Gastroesophageal sphincter (tissue), 4 donors: Measurements from ENCODE around the gene PRR35. TPM values are rescaled to one million over a fixed set of nuclear protein-coding genes. Genes with fewer than 3 reads are reported as not detected.

Experiments used
- ATAC-seq: fragments of 150-250 bp; one replicate; pipeline ENCODE4 v1.9.1; 2016; ENCODE audit warnings: mild to moderate bottlenecking, moderate library complexity
- H3K27ac ChIP-seq, 4 donors: fragments of 200-600 bp; sonication (generic) in 3 of 4; 1 replicate in 3 of 4; 2 replicates in 1 of 4; pipeline ENCODE4 v1.5.1; 2016 to 2019
- H3K27me3 ChIP-seq: fragments of 200-600 bp; sonication (generic); one replicate; pipeline ENCODE4 v1.5.1; 2019
- H3K36me3 ChIP-seq, 2 donors: fragments of 200-600 bp; sonication (generic); one replicate each; pipeline ENCODE4 v1.5.1; 2019; ENCODE audit warnings: control low read depth in 1 of 2
- H3K4me1 ChIP-seq, 3 donors: fragments of 200-600 bp; sonication (generic); 1 replicate in 2 of 3; 2 replicates in 1 of 3; pipeline ENCODE4 v1.5.1; 2016 to 2019; ENCODE audit warnings: control low read depth in 2 of 3
- H3K4me3 ChIP-seq, 2 donors: fragments of 200-600 bp; sonication (generic); one replicate each; pipeline ENCODE4 v1.5.1; 2019; ENCODE audit warnings: mild to moderate bottlenecking in 1 of 2, moderate library complexity in 1 of 2
- H3K9me3 ChIP-seq, 3 donors: fragments of 200-600 bp; sonication (generic); one replicate each; pipeline ENCODE4 v1.5.1; 2017 to 2019; ENCODE audit warnings: control low read depth in 2 of 3
- EP300 ChIP-seq: sonication (generic); formaldehyde crosslinking; IDR thresholded peaks from one replicate; pipeline ENCODE4 v1.6.1; 2017; ENCODE audit warnings: antibody characterized with exemption, mild to moderate bottlenecking
- POLR2A ChIP-seq, 2 donors: fragments of 450-650 bp; IDR thresholded peaks; one replicate each; pipeline ENCODE4 v1.6.1; 2017; ENCODE audit warnings: antibody characterized with exemption in 2 of 2, mild to moderate bottlenecking in 2 of 2, moderate library complexity in 1 of 2
- POLR2AphosphoS5 ChIP-seq: sonication (generic); formaldehyde crosslinking; IDR thresholded peaks from one replicate; pipeline ENCODE4 v1.6.1; 2017; ENCODE audit warnings: antibody characterized with exemption
- WGBS, 2 donors: methylation state at CpG; one replicate each; pipeline ENCODE4 v1.1.5; 2018; ENCODE audit warnings: low coverage in 1 of 2; 5-methylcytosine and 5-hydroxymethylcytosine counted together
- total RNA-seq, 4 donors: library from RNA; depleted of rRNA; stranded (reverse); fragments of >200 nt; gene quantifications; one replicate each; pipeline ENCODE4 v1.1.0, GENCODE V29; 2016
- TF ChIP-seq, protein P1 (sequence below), 4 experiments: fragments of 200-600 bp in 2 of 4; fragments of 450-650 bp in 2 of 4; sonication (generic) in 1 of 4; IDR thresholded peaks; one replicate each; pipeline ENCODE4 v1.5.1; 2017 to 2019; ENCODE audit warnings: antibody characterized with exemption in 4 of 4, mild to moderate bottlenecking in 2 of 4, moderate library complexity in 2 of 4

The PRR35 gene
- total RNA-seq, 4 donors from 2014 or later: not detected

DNA sequence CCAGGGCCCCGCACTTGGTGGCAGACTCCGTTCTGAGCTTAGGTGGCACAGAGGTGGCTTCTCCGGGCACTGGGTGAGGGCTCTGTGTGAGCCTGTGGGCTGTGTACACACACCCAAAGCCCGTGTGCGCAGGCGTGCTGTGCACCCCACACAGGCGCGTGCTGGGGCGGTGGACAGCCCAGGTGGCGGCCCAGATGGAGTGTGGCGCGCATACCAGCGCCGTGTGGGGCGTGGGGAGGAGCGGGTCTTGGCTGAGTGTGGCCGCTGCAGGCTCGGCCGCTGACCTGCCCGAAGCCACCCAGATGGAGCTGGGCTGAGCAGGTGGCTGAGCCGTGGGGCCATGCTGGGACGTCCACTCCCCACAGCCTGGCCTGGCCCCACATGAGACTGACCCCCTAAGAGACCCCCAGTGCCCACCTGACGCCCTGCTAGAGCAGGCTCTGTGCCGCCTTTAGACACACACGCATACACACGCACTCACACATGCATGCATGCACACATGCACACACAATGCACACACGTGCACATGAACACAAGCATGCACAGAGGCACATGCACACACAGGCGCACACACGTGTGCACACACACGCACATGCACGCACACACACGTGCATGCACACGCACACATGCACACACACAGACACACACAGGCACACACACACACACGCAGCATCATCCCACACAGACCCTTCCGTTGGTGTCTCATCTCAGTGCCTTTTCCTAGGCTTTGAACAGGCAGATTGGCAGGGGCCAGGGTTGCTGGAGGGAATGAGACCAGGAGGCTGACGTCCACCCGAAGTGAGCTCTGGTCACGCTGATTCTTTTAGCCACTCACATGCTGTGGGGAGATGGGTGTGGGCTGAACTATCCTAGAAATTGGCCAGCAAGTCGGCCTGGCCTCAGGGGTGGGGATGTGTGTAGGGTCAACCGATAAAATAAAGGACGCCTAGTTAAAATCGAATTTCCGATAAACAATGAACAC lies 2.1 kb downstream of the PRR35 start:
- TF ChIP-seq POLR2AphosphoS5 (no peak), EP300 (no peak), POLR2A (IDR thresholded peaks at IDR 0.05) (no peak)
- TF ChIP-seq, protein P1, sequence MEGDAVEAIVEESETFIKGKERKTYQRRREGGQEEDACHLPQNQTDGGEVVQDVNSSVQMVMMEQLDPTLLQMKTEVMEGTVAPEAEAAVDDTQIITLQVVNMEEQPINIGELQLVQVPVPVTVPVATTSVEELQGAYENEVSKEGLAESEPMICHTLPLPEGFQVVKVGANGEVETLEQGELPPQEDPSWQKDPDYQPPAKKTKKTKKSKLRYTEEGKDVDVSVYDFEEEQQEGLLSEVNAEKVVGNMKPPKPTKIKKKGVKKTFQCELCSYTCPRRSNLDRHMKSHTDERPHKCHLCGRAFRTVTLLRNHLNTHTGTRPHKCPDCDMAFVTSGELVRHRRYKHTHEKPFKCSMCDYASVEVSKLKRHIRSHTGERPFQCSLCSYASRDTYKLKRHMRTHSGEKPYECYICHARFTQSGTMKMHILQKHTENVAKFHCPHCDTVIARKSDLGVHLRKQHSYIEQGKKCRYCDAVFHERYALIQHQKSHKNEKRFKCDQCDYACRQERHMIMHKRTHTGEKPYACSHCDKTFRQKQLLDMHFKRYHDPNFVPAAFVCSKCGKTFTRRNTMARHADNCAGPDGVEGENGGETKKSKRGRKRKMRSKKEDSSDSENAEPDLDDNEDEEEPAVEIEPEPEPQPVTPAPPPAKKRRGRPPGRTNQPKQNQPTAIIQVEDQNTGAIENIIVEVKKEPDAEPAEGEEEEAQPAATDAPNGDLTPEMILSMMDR (IDR thresholded peaks at IDR 0.05): no peak
- peaks cover 0 to 49% (median 25%) of the 10 kb centered on the region in 3 donors for H3K4me1 ChIP-seq
- 63 to 70% methylated on average over 3 to 11 of the region's 43 CpGs for WGBS, 2 donors
- H3K9me3 ChIP-seq: no peaks in the 10 kb centered on the region
- H3K36me3 ChIP-seq: no peaks in the 10 kb centered on the region
- no peak for ATAC-seq
- H3K4me3 ChIP-seq: no peak overlapping the region
- H3K27me3 ChIP-seq: peaks cover 75% of the 10 kb centered on the region
- no peak overlapping the region for H3K27ac ChIP-seq

DNA sequence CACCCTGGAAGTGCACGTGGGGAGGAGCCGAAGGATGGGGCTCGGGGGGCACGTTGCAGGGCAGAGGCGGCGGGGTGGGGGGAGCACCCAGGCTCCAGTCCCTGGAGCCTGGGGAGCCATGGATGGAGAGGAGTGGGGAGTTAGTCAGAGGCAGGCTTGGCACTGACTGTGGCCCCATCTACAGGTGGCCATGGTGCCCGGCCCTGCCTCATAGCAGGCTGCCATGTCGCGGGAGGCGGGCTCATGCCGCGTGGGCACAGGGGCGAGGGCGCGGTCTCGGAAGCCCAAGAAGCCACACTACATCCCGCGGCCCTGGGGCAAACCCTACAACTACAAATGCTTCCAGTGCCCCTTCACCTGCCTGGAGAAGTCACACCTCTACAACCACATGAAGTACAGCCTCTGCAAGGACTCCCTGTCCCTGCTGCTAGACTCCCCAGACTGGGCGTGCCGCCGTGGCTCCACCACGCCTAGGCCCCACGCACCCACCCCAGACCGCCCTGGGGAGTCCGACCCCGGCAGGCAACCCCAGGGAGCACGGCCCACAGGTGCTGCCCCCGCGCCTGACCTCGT lies 3.0 kb downstream of the PRR35 start:
- no peak for TF ChIP-seq EP300
- no peak for TF ChIP-seq POLR2AphosphoS5
- TF ChIP-seq POLR2A (IDR thresholded peaks at IDR 0.05): no peak
- TF ChIP-seq, protein P1 (IDR thresholded peaks at IDR 0.05): no peak

DNA sequence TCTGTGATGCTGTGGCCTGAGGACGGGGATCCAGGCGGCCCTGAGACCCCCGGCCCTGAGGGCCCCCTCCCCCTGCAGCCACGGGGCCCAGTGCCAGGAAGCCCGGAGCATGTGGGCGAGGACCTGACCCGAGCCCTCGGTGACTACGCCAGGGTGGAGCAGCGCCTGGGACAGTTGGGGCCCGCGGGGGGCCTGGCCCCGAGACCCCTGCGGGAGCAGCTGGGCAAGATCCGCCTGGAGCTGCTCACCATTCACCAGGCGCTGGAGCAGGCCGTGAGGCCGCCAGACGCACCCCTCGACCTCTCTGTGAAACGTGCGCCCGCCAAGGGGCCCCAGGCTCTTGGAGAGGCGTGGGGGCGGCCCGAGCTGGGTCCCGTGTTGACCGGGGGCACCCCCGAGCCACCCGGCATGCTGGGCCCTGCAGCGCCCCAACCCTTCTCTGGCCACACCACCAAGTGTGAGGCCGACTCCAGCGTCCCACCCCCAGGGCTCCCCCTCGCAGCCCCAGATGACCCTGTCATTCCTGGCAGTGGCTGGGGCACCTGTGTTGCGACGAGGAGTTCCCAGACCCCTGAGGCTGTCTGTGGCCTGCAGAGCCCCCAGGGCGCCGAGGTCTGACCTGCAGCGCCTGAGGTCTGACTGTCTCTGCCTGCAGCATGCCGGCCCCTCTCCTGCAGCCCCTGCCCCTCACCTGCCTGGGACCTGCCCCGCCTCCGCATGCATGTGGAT lies 4.7 kb downstream of the PRR35 start:
- Histone ChIP-seq H3K9me3 (no peaks in the 10 kb centered on the region), H3K36me3 (no peaks in the 10 kb centered on the region), H3K4me3 (no peak overlapping the region), H3K27me3 (peaks cover 51% of the 10 kb centered on the region), H3K27ac (no peak overlapping the region), H3K4me1 (peaks cover 0 to 60% (median 34%) of the 10 kb centered on the region in 3 donors)
- WGBS, 2 donors: no CpG with 5 or more reads among the region's 42 CpGs
- no peak for TF ChIP-seq POLR2A (IDR thresholded peaks at IDR 0.05)
- TF ChIP-seq EP300: no peak
- TF ChIP-seq, protein P1 (IDR thresholded peaks at IDR 0.05): no peak
- no peak for ATAC-seq

More for the DNA sequence above, 3.0 kb downstream of the PRR35 start:
- H3K4me1 ChIP-seq: peaks cover 0 to 59% (median 28%) of the 10 kb centered on the region in 3 donors
- no peak overlapping the region for H3K4me3 ChIP-seq
- no peaks in the 10 kb centered on the region for H3K9me3 ChIP-seq
- H3K27ac ChIP-seq: no peak overlapping the region
- H3K27me3 ChIP-seq: peaks cover 68% of the 10 kb centered on the region
- H3K36me3 ChIP-seq: no peaks in the 10 kb centered on the region
- no peak for ATAC-seq
- WGBS, 2 donors: 40% methylated on average over 2 of the region's 30 CpGs; no CpG with 5 or more reads in 1 of the 2 donors

DNA sequence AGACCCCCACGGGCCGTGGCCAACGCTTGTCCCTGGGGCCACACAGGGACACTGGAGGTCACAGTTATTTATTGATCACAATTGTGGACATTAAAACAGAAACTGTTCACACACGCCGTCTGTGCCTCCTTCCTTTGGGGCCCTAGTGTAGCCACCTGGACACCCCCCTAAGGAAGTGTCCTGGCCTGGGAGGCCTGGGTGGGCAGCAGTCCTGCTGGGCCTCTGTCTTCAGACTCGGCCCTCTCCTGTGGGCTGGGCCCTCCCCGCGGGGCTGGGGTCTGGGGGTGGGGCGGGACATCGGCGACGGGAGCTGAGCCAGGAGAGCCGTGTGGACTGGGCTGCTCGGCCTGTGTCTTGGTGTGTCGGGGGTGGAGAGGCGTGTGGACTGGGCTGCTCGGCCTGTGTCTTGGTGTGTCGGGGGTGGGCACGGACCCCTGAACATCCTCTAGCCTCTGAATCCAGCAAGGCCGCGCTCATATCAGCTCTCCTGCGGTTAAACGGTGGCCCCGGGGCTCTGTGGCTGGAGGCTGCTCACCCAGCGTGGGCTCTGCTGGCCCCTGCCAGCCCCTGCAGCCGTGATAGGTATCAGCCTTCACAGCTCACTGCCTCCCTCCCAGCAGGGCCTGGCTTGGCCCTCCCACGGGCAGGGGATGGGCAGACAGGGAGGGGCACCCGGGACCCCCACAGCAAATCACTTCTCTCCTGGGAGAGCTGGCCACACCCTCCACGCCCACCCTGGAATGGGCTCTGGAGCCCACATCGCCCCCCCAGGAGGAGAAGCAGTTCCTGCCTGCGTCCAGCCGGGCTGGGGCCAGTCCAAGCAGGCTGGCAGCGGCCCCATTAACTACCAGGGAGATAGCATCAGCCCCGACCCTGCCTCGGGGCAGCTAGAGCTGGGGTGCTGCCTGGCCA lies 5.5 kb downstream of the PRR35 start:
- 43% methylated on average over 6 of the region's 35 CpGs; no CpG with 5 or more reads in 1 of the 2 donors for WGBS, 2 donors
- Histone ChIP-seq H3K27ac (peak overlapping the region in 2 of 4 donors; percentile 51 to 74), H3K4me1 (peaks cover 0 to 57% (median 38%) of the 10 kb centered on the region in 3 donors), H3K27me3 (peaks cover 43% of the 10 kb centered on the region), H3K4me3 (no peak overlapping the region), H3K36me3 (no peaks in the 10 kb centered on the region), H3K9me3 (no peaks in the 10 kb centered on the region)
- TF ChIP-seq, protein P1 (IDR thresholded peaks at IDR 0.05): no peak
- ATAC-seq: no peak
